ENCODE data around the gene MLEC.

The MLEC gene

DNA sequence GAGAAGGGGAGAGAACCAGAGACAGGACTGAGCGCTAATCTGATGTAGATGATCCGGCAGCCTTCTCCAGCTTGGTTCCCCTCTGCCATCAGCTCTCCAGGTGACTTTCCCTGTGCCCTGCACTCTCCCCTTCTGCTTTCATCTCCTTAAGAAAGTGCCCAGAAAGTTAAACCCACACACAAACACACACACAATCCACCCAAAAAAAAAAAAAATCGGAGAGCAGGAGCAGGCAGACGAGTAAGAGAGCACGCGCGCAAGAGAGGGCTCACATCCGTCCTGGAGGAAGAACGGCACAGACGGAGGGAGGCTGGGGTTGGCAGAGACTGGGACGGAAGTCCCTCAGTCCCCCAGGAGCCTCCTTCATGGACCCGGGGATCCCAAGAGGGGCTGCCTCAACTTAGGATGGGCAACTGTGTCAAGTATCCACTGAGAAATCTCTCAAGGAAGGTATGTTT is 36.7 kb upstream of the MLEC start:
- TF ChIP-seq TAF1 (IDR thresholded peaks at IDR 0.05; ENCODE audit: borderline replicate concordance, insufficient read depth, low read length) = no peak
- TF ChIP-seq SIN3A (IDR thresholded peaks at IDR 0.05; ENCODE audit: borderline replicate concordance, insufficient read depth, low read length) = no peak
- TF ChIP-seq FOXP2 (optimal IDR thresholded peaks at IDR 0.05; ENCODE audit: borderline replicate concordance, extremely low read depth, extremely low read length, insufficient read depth) = no peak
- TF ChIP-seq POLR2AphosphoS5 (IDR thresholded peaks at IDR 0.05; ENCODE audit: low read depth, low read length) = no peak
- TF ChIP-seq, protein P1, sequence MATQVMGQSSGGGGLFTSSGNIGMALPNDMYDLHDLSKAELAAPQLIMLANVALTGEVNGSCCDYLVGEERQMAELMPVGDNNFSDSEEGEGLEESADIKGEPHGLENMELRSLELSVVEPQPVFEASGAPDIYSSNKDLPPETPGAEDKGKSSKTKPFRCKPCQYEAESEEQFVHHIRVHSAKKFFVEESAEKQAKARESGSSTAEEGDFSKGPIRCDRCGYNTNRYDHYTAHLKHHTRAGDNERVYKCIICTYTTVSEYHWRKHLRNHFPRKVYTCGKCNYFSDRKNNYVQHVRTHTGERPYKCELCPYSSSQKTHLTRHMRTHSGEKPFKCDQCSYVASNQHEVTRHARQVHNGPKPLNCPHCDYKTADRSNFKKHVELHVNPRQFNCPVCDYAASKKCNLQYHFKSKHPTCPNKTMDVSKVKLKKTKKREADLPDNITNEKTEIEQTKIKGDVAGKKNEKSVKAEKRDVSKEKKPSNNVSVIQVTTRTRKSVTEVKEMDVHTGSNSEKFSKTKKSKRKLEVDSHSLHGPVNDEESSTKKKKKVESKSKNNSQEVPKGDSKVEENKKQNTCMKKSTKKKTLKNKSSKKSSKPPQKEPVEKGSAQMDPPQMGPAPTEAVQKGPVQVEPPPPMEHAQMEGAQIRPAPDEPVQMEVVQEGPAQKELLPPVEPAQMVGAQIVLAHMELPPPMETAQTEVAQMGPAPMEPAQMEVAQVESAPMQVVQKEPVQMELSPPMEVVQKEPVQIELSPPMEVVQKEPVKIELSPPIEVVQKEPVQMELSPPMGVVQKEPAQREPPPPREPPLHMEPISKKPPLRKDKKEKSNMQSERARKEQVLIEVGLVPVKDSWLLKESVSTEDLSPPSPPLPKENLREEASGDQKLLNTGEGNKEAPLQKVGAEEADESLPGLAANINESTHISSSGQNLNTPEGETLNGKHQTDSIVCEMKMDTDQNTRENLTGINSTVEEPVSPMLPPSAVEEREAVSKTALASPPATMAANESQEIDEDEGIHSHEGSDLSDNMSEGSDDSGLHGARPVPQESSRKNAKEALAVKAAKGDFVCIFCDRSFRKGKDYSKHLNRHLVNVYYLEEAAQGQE (IDR thresholded peaks at IDR 0.05; ENCODE audit: insufficient read depth in 1 of 2, low read depth in 2 of 2, low read length in 2 of 2) = no peak

DNA sequence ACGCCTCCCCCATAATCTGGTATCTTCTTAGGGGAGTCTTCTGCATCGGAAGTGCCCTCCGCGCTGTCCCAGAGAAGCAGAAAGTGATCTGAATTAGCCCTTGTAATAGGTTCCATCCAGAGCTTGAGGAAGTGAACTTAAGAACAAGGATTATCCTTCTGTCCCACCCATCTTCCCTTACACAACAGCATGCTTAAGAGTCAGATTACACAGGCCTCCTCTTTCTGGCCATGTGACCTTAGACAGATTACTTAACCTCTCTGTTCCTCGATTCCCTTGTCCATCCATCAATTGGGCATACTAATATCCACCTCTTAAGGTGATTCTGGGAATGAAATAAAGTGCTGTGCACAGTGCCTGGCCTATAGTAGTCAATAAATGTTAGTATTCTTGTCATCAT is 35.1 kb upstream of the MLEC start:
- no peak for TF ChIP-seq TAF1 (IDR thresholded peaks at IDR 0.05; ENCODE audit: borderline replicate concordance, insufficient read depth, low read length)
- TF ChIP-seq FOXP2 (optimal IDR thresholded peaks at IDR 0.05; ENCODE audit: borderline replicate concordance, extremely low read depth, extremely low read length, insufficient read depth) = no peak
- no peak for TF ChIP-seq SIN3A (IDR thresholded peaks at IDR 0.05; ENCODE audit: borderline replicate concordance, insufficient read depth, low read length)
- TF ChIP-seq, protein P1 (IDR thresholded peaks at IDR 0.05; ENCODE audit: insufficient read depth in 1 of 2, low read depth in 2 of 2, low read length in 2 of 2) = no peak
- TF ChIP-seq POLR2AphosphoS5 (IDR thresholded peaks at IDR 0.05; ENCODE audit: low read depth, low read length) = no peak

DNA sequence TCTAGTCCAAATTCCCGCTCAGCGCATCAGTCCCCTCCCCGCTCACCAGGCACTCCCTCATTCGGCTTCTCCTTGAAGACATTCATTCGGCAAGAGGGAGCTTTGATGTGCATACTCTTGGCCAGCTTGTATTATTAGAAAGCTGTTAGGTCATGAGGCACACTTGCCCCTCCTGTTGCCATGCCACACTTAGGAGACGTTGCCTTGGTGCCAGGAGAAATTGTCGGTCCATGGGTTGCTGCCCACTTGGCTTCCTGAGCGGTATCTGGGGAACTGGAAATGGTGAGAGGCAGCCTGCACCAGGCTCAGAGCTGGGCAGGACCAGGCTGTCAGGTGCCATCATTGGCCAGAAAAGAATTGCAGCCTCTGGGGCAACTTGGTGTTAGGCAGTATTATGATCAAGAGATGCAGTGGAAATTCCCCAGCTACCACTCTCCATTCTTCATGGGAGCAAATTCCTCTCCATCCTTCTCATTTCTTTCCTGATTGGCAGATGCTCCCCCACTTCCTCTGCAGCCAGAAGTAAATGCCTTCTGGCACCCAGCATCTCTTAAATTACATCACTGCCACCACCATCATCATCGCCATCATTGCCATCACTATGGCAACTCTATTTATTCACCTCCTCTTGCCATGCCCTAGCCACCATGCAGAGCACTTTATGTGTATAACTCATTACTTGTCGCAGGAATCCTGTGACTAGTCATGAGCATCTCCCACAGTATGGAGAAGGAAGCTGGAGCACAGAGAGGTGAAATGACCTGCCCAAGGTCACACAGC is 34.1 kb upstream of the MLEC start:
- TF ChIP-seq SIN3A (IDR thresholded peaks at IDR 0.05; ENCODE audit: borderline replicate concordance, insufficient read depth, low read length) (no peak), TAF1 (IDR thresholded peaks at IDR 0.05; ENCODE audit: borderline replicate concordance, insufficient read depth, low read length) (no peak), POLR2AphosphoS5 (IDR thresholded peaks at IDR 0.05; ENCODE audit: low read depth, low read length) (no peak), FOXP2 (optimal IDR thresholded peaks at IDR 0.05; ENCODE audit: borderline replicate concordance, extremely low read depth, extremely low read length, insufficient read depth) (no peak)
- TF ChIP-seq, protein P1 (IDR thresholded peaks at IDR 0.05; ENCODE audit: insufficient read depth in 1 of 2, low read depth in 2 of 2, low read length in 2 of 2) = no peak

DNA sequence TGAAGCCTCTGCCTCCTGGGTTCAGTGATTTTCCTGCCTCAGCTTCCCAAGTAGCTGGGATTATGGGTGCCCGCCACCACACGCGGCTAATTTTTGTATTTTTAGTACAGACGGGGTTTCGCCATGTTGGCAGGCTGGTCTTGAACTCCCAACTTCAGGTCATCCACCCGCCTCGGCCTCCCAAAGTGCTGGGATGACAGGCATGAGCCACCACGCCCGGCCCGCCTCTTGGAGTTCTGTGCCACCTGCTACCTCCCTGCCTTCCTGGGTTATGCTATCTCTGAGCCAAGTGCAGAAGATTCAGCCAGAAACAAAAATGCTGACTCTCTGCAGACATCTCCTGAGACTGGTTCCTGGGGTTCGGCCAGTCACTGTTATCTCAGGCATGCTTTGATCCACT is 33.3 kb upstream of the MLEC start:
- TF ChIP-seq SIN3A (IDR thresholded peaks at IDR 0.05; ENCODE audit: borderline replicate concordance, insufficient read depth, low read length) (no peak), FOXP2 (optimal IDR thresholded peaks at IDR 0.05; ENCODE audit: borderline replicate concordance, extremely low read depth, extremely low read length, insufficient read depth) (no peak), TAF1 (IDR thresholded peaks at IDR 0.05; ENCODE audit: borderline replicate concordance, insufficient read depth, low read length) (no peak), POLR2AphosphoS5 (IDR thresholded peaks at IDR 0.05; ENCODE audit: low read depth, low read length) (no peak)
- TF ChIP-seq, protein P1 (IDR thresholded peaks at IDR 0.05; ENCODE audit: insufficient read depth in 1 of 2, low read depth in 2 of 2, low read length in 2 of 2) = no peak
